Stimulated activated CD8-positive, alpha-beta memory T cell treated with anti-CD3 and anti-CD28 coated beads, Interleukin-4, amount 100 ng/mL, for 24 hours (primary cell): Measurements from ENCODE around the gene ME3.

Experiments
- DNase-seq: peaks from one replicate; pipeline ENCODE4 v3.0.0-alpha.2; 2020; ENCODE audit warnings: low read depth

Gene ME3

DNA sequence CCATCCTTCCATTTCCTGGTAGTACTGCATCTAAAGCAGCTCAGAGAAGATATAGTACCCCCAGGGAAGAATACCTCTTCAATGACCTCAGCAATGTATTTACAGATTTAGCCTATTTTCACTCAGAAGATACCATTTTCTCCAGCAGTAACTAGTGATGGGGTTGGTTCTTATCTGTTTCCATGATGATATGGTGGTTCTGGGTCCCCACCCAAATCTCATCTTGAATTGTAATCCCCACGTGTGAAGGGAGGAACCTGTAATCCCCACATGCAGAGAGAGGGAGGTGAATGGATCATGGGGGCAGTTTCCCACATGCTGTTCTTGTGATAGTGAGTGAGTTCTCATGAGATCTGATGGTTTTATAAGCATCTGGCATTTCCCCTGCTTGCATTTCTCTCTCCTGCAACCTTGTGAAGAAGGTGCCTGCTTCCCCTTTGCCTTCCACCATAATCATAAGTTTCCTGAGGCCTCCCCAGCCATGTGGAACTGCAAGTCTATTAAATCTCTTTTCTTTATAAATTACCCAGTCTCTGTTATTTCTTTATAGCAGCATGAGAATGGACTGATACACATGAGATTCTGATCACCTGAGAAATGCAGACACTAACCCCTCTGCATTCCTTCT is 158.6 kb downstream of the ME3 start:
- DNase-seq, result no peak

DNA sequence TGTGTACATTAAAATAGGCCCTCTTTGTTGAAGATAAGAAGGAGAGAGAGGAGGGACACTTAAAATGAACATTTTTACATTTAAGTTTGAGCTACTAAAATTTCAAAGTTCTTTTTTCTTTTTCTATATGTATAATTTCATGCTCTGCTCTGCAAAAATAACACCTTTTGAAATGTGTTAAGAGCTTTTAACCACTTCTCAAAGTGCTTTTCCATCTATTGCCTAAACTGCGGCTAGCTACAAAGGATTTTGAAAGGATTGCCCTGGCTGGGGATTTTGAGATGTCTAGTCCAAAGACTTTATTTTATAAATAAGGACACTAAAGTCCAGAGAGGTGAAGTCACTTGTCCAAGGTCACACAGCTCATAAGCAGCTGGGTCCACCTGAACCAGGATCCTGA is 159.3 kb downstream of the ME3 start:
- DNase-seq, result no peak

DNA sequence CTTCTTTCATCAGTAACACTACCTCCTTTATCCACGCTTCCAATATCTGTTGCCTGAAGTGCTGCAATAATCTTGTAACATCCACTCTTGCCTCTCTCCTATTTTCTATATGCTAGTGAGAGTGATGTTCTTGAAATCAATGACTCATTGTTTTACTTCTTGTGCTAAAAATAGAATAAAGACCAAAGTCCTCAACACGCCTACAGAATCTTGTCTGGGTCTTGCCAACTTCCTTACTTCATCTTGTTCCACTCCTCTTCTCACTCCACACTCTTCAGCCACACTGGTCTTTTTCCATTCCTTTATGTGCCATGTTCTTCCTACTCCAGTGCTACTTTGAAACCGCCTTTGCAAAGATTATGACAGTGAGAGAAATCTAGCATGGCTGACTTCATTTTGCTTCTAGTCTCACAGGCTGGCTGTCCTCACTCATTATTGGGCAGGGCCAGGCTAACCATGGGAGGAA is 161.3 kb downstream of the ME3 start:
- DNase-seq, result no peak

DNA sequence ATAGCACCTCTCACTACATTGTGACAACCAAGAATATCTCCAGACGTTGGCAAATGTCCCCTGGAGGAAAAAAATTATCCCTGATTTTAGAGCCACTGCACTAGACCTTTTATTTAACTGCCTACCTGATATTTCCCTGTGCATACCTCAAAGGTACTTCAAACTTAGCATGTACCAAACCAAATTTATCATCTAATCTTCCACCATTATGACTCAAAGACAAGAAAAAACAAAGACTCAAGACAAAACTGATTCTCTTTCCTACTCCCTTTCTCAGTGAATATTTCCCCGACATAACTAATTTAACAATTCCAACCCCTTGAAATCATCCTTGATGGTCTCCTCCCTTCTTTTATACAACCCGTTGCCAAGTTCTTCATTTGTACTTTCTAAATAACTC is 161.7 kb downstream of the ME3 start:
- DNase-seq, result no peak

DNA sequence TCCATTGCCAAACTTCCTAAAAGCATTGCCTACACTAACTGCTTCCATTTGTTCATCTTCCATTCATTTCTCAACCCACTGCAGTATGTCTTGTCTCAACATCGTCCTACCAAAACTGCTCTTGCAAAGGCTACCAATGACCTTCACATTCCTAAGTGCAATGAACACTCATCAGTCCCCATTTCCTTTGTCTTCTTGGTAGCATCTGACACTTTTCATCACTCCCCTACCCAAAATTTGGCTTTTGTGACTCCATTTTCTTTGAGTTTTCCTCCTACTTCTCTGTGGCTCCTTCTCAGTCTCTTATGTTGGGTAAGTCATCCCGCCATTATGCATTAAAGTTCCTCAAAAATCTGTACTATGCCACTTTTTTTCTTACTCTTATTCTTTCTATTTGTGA is 162.3 kb downstream of the ME3 start:
- DNase-seq, result no peak

DNA sequence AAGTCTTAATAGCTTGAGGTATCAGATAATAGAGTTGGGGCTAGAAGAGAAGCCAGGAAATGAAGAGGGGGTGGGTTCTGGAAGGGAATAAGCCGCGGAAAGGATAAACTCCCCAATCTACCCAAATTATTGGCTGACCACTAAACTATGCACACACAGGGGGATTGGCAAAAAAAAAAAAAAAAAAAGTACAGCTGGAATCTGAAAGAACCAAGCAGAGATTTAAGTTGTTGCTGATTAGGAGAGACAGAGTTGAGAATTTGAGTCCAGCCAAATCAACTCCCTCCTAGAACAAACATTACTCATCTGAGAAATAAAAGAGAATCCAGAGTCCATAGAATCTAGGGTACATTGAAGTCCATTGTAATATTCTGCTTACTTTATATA is 162.8 kb downstream of the ME3 start:
- no peak for DNase-seq

DNA sequence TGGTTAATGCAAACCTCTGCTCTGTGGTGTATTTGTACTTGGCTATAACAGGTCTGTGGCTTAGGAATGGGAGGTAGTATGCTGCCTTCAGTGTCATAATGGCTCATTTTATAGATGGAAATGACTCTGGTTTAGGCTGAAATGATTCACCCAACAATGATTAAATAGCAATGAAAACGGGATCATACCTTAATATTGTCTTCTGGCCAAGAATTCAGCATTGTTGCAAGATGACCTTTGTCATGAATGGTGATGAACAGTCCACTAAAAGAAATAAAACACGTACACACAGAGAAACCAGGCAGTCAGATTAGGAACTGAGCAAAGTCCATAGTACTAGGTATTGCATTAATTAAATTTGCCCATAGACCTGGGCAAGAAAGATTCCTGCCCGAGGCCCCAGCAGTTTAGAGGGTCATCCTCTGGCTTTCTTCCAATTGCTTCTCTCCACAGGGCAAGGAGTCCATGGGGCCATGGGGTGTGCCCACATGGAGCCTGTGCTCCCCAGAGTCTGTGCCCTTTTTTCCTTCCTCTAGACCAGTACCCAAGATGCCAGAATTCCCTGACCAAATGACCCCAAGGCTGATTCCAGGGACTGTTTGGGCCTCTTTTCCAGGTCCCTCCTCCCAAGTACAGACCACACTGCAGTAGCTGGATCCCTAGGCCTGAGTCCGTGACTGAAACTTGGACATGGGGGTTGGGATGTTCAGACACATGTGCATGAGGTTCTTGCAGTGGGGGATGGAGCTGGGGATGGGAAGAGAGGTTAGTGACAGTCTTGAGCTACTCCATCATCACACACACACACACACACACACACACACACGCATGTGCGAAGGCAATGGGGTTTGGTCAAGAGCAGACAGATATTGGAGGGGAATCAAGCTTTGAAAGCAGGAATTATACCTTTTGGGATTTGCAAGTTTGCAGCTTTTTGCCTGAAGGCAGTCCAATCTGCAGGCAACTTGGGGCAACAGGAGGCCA is 163.5 kb downstream of the ME3 start:
- no peak for DNase-seq

DNA sequence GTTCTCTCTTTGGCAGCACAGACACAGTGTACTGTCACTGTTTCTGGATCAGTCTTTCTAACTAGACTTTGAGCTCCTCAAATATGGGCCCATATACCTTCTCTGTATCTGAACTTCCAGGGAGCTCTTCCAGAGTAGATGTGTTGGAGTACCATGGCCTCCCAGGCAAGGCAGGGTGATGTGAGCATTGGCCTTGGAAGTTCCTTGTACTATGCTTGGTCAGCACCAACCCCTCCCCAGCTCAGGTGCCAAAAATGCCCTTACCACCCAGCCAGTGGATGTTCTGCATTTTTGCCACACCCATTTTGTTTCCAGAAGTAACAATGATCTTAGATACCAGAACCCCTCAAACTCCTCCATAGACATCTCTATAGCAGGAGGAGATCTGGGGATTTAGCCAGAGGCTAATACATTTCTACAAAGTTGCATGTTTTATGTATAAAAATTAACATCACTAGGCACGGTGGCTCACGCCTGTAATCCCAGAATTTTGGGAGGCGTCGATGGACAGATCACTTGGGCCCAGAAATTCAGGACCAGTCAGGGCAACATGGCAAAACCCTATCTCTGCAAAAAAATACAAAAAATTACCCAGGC is 165.1 kb downstream of the ME3 start:
- no peak for DNase-seq

DNA sequence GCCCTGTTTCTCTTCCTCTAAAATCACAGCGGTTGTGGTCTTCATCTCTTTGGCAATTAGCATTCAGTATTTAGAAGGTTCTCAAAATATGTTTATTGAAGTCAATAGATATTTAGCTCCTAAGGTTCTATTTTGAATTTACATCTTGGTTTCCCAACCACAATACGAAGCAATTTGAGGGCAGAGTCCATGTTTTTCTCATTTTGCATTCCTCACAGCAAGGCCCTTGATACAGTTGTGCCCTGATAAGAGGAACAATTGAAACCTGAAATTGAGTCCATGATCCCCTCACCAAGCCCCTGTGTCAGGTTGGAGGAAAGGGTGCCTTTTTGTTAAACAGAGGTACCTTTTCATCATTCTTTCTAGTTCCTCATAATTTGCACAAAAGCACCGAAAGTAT is 166.2 kb downstream of the ME3 start:
- no peak for DNase-seq

DNA sequence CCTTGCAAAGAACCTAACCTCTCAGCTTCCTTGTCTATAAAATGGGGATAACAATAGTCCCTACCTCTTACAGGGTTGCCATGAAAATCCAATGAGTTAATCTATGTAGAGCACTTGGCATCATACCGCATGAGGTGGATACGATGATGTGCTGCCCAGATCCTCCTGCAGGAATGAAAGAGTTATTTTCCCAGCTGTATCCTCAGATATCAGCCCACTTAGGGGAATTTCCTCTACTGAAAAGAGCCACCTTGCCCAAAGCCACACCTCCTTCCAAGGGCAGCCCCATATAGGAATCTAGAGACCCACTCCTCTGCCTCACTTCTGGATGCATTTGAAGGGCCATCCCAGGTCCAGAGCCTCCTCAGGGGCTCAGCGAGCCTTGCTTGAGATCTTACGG is 169.3 kb downstream of the ME3 start:
- no peak for DNase-seq

DNA sequence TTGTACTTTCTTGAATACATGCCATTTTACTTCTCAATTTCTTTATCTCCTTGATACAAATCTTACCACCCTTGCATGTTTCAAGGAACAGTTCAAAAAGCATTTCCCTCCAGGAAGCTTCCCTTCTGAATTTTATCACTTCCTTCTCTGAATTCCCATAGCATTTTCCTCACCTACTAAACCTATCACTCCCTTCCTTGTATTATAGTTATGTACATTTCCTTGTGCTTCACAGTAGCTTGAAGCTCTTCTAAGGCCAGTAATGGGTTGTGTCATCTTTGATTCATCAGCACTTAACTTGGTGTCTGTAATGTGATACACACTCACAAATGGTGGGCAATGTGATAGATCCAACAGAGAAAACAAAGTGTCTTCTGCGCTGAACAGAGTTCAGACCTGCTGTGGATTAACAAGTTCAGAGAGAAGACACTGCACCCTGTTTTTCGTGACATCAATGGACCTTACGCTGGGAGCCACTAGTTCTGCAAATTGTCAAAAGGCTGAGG is 170.2 kb downstream of the ME3 start:
- no peak for DNase-seq

DNA sequence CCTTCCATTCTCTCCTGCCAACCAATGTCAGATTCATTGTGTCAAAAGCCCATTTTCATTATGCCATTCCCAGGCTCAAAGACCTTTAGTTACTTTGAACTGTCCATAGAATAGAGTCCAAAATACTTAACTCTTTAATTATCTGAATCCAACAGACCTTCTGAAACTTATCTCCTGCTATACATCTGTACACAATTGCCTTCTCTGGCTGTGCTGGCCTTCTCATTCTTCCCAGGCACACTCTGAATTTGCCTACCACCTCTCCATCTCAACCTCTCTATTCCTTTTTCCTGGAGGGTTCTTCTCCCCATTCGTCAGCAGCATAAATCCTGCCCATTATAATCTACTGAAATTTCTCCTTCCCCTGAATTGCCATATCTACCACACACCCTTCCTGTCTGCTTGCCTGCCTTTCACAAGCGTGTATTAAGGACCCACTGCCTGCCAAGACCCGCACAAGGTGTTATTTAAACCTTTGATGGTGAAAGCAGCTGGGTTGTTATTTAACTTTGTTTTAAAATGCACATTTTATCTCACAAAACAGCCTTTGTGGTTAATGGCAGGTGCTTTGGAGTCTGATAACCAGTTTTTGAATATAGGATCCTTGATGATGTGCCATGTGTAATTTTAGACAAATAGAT is 171.8 kb downstream of the ME3 start:
- no peak for DNase-seq

DNA sequence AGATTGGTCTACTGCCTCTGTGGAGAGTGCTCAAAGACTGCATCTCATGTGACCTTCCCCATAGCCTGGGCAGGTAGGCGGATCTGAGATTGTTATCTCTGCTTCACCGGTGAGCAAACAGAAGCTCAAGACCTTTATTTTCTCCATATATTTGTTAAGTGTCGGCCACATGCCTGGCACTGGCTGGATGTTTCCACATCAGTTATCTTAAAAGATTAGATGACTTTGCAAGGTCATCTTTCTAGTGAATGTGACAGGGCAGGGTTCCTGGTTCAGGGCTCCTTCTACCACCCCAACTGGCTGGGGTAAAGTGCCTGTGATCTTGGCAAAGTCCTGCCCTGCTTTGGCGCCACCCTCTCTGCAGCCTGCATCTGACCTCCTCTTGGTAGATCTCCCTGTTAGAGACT is 172.7 kb downstream of the ME3 start:
- no peak for DNase-seq

DNA sequence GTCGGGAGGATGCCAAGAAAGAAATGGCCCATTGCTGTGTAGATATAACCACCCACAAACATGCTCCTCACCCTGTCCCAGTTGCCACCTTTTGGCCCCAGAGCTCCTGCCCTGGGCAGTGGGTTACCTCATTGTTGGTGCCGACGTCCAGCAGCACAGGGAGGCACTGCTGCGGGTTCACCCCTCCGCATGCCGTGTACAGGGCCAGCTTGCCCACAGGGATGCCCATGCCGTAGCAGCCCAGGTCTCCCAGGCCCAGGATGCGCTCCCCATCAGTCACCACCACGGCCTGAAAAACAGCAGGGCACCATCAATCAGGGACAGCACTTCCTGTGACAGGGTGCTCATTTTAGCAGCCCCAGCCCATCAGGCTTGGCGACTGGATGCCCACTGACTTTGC is 174.6 kb downstream of the ME3 start:
- DNase-seq, result no peak

DNA sequence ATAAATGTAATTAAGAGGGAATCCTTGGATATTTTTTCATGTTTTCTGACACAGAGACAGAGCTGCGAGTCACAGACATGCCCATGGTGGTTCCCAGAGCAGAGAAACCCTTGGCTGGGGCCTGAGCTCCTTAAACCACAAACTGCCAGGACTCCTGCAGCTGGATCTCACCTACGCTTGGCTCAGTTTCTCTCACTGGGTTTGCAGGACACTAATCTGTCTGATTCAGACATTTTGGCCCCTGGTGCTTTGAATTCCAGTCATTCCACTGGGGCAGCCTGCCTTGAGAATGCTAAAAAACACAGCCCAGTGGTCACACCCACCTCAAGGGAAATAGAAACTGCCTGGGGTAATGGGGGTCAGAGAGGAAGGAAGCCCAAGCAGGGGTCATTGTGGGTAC is 175.1 kb downstream of the ME3 start:
- DNase-seq, result no peak

DNA sequence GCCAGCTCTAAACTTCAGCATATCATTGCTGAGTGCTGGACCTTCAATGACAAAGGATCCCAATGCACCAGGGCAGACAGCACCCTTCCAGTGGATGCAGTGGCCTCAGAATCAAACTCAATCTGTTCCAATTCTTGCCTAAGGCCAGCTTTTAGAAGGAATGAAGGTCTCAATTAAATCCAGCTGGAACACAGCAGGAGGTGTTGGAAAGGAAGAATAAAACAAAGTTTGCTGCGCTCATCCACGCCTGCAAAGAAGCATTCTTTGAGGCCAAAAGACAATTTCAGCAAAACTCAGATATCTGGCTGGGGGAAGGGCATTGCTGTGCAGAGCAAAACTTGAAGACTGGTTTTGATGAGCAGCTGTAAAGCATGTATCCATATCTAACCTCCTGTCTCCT is 177.1 kb downstream of the ME3 start:
- no peak for DNase-seq

DNA sequence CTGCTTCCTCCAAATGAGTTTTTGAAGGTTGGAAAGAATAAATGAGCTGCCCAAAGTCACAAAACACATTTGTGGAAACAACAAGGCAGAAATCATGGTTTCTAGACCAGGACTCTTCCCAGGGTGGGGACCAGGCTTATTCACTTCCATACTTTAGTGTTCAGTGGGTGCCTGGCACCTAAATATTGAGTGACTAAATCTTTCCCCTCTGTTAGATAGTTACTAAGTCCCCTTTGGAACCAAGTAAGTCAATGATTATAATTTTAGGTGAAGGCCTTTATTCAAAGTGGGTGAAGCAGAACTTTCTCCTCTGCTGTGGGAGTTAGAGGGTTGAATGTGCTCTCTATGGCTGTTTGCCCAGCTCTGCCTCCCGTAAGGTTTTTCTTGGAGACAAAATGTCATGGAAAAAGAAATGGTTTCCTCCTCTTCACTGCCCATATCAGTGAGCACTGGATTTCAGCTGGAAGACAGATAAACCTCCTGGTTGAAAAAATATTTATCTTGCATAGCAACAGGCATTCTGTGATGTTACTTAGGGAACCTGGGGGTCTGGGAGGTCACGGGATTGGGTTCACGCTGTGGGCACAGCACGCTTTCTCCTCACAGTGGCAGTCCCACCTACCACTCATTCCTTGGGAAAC is 179.9 kb downstream of the ME3 start:
- no peak for DNase-seq

DNA sequence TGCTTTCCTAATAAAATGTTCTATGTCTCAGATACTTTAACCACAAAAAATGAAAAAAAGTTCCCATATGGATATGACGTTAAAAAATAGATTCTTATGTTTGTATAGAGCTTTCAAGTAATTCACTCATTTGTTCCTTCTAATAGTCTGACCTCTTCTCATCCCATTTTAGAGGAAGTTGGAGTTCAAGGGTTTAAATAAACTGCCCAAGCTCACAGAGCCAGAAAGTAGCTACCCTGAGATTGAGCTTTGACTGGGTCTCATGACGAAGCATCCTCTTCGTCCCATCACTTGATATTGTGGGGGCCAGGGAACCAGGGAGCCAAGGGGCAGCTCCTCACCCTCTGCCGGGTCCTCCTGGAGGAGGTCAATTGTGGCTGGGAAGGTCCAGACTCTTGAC is 181.4 kb downstream of the ME3 start:
- DNase-seq, result no peak

DNA sequence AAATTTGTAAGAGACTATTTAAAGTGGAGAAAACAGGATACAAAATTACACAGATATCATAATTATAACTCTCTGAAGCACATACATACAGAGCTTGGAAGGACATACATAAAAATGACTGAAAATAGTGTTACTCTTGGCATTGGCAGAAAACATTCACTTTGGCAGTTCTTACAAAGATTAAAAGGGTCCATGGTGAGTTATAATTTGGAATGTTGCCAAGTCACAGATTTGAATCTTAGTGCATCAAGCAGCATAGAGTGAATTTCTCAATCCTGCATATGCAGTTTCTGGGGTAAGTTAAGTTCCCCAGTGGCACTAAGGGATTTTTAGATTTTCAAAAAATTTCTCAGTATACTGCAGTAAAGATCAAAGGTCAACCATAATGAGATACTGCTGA is 181.8 kb downstream of the ME3 start:
- no peak for DNase-seq

DNA sequence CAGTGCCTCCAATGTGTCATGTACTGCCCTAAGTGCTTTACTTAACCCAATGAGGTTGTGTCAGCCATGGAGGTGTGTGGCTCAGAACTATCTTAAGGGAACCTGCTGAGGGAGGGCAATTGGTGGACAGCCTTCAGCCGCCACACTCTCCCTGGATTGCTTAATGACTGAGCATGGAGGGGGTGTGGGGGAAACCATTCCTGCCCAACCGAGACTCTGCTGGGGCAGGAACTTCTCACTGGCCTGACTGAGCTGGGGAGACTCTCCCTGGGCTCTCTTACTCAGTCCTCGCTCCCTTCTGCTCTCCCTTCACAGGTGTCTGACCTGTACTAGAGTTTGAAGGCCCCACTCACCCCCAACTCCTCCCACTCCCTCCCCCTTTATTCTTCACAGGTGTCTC is 183.0 kb downstream of the ME3 start:
- DNase-seq, result no peak

DNA sequence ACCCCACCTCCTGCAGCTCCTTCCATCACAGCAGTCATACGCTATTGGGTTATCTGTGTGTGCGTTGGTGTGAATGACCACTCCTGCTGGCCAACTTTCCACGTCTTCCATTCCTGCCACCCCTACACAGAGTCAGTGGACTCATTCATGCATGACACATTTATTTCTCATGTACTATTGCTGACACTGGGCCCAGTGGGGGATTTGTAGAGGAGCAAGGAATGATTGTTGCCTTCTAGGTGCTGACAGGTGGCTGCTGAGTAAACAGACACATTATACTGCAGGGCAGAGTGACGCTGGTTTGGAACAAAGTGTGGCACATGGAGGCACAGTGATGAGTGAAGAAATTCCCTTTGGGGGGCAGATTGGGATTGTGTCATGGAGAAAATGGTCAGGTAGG is 183.9 kb downstream of the ME3 start:
- DNase-seq, result no peak

DNA sequence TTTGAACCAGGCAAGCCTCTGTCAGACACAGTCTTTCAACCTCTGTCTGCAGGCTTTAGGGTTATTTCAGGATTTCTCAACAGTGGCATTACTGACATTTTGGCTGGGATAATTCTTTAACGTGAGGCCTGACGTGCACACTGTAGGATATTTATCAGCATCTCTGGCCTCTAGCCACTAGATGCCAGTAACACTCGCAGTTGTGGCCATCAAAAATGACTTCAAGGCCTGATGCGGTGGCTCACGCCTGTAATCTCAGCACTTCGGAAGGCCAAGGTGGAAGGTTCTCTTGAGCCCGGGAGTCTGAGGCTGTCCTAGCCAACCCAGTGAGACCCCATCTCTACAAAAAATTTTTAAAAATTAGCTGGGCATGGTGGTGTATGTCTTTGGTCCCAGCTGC is 184.7 kb downstream of the ME3 start:
- DNase-seq, result no peak
